Urothelium cell line (cell line): ENCODE results near the gene RNF214.
"Not testable (repeated sequence)": the region's sequence is repeated elsewhere in the genome, so short reads cannot be mapped to it uniquely, and the experiment has no call there.

Source experiments
- DNase-seq: peaks from one replicate; pipeline ENCODE4 v3.0.0; 2011; ENCODE audit warnings: low spot score, mixed read lengths
- FAIRE-seq: peaks from 2 replicates; lab custom pipeline; 2011; peaks lifted over from hg19 to GRCh38; lab: Jason Lieb, UNC

RNF214 gene

DNA sequence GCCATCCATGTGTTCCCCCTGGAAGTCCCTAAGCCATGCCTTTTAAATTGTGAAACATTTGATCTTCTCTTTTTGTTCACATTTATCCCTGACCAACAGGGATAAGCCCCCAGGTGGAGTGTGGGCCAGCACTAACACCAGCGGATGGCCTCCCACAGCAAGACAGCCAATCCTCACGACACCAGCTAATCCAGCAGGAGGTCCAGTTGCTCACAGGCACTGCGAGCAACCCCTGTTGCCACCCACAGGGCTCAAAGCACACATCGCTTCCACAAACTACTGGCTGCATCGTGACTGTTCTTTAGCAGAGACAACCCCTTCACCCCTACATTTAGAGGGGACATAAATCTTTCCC, 2.6 kb upstream of the RNF214 start:
- FAIRE-seq (no peak), DNase-seq (no peak)

GRCh38 chr11:117230286-117230961, 2.0 kb upstream of the RNF214 start:
- FAIRE-seq (no peak), DNase-seq (no peak)

- no peak for FAIRE-seq
- no peak for DNase-seq
Measured at GRCh38 chr11:117230999-117231841, 1.3 kb upstream of the RNF214 start.

DNA sequence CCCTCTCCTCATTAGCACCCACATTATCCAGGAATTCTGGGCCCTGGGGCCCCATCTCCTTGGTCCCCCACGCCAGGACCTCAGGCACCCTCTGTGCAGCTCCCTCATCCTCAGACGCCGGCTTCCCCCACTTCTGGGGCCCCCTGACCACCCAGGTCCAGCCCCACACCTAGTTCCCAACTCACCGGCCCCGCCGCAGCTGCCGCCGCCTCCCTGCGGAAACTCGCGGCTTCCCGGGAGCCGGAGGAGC, 704 bp upstream of the RNF214 start, which contains the start of gene PCSK7:
TSS of gene PCSK7 (minus strand) at position 232 of the 250 bp plus-strand sequence. CDS start 2,229 bp downstream, outside the sequence.
- DNase-seq, result no peak

DNA sequence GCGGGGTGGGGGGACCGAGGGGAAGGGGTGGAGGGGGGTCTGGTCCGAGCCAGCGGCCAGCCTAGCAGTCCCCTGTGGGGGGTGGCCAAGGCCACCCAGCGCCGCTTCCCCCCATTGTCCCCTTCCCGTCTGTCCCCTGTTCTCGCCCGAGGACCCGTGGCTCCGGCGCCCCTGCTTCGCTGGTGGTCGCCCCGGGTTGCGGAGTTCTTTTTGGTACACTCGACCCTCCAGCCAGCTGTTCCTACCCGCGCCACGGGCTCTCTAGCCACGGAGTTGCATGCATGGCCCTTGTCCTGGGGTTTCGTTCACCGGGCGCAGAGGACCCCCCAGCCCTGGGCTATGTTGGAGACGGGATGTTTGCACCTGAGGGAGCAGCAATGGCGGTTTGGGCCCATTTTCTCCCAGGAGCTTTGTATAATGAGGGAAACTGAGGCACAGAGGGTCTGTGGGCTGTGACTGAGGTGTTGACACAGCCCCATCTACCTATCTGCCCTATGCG, 489 bp downstream of the RNF214 start:
- FAIRE-seq, result no peak

More for the DNA sequence above, 704 bp upstream of the RNF214 start, which contains the start of gene PCSK7:
- no peak for FAIRE-seq

DNA sequence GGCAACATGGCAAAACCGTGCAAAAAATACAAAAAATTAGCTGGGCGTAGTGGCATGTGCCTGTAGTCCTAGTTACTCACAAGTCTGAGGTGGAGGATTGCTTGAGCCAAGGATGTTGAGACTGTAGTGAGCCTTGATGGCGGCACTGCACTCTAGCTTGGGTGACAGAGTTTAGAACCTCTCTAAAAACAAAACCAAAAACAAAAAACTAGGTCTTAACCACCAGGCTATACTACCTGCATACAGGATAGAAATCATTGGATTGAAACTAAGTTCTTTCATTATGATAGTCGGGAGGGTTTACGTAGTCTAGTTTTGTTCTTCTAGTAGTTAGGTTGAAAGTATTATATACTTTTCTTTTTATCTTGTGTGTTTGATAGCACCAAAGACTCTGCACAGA, 5.8 kb downstream of the RNF214 start:
- FAIRE-seq, result no peak

More for the DNA sequence above, 489 bp downstream of the RNF214 start:
- DNase-seq, result peak; percentile 17

DNA sequence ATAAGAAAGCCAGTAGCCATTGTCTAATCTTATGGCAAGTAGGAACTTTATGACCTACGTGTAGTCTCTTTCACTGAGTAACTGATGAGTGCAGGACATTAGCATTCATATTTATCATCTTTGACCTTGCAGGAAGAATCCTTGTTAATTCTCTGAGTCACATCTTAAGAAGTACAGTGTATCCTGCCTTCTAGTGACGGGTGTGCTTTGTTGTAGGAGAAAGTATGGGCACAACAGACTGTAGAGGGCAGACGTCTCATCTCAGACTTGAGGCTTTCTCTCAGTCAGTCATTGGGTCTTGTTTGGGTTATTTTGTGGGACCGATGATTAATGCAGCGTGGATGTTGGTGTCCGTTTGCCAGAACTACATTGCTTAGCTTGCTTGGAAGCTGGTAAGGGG, 6.8 kb downstream of the RNF214 start:
- DNase-seq (no peak), FAIRE-seq (no peak)

More for the DNA sequence above, 5.8 kb downstream of the RNF214 start:
- DNase-seq, result no peak

DNA sequence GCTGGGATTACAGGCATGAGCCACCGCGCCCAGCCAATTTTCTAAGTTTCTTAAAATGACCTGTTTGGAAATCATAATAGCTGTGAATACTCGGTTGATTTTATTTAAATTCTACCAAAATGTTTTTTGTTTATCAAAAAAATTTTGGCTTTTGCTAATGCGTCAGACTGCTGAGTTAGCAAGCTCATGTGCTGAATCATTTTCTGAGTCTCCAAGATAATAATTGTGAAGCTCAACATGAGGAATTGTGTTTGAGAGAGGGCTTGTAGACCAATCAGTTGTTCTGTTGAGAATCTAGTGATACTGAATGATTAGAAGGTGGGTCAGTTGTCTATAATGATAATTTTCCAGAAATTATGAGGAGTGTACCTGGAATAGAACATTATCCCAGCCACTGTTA, 15.9 kb downstream of the RNF214 start:
- DNase-seq (no peak), FAIRE-seq (no peak)

DNA sequence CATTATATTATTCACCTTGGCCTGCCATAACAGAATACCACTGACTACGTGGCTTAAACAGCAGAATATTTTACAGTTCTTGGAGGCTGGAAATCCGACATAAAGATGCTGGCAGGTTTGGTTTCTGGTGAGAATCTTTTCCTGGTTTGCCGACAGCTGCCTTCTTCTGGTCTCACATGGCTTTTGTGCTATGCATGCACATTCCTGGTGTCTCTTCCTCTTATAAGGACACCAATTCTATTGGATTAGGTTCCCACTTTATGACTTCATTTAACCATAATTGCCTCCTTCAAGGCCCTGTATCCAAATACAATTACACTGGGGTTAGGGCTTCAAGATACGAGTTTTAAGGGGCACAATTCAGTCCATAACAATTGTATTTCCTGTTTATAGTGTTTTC, 17.1 kb downstream of the RNF214 start:
- DNase-seq, result no peak
- no peak for FAIRE-seq

DNA sequence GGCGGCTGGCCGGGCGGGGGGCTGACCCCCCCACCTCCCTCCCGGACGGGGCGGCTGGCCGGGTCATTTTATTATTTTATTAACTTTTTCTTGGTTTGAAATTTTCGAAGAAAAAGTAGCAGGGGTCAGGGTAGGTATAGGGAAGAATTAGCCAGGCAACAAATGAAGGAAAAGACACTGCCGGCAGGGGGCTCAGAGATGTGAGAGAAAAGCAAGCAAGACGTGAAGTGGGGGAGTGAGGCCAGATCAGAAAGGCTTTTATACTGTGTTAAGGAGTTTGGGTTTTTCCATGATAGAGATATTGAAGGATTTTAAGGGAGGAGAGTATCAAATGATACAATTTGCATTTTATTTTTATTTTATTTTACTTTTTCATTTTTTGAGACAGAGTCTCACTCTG, 19.0 kb downstream of the RNF214 start:
- DNase-seq, result no peak
- no peak for FAIRE-seq

GRCh38 chr11:117255966-117256365, 23.5 kb downstream of the RNF214 start:
- DNase-seq, result no peak
- no peak for FAIRE-seq

DNA sequence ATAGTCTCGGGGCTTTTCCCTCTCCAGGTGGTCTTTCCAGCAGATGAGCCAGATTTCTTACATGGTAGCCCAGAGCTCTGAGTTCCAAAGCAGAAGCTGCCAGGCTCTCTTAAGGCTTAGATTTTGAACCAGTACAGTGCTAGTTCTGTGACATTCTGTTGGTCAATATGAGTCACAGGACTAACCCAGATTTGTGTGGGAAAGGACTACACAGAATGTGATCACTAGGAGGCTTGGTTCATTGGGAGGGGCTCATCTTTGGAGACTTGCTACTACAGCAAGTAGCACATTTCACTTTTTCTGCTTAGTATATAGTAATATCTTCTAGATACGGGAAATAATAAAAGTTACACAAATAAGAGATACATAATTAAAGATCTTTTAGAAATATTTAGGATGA, 24.1 kb downstream of the RNF214 start:
- FAIRE-seq, result no peak
- DNase-seq, result no peak

DNA sequence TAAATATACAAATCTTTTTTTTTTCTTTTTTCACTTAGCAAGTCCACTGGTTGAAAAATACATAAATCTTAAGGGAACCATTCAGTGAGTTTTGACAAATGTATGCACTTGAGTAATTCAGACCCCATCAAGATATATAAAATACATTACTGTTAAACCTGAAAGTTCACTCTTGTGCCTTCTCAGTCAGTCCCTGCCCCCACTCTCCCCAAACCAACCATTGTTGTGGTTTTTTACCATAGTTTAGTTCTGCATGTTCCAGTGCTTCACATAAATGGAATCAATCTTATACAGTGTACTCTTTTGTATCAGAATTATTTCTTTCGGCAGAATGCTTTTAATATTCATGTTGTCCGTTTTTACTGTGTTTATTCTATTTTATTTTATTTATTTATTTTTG, 26.1 kb downstream of the RNF214 start:
- no peak for FAIRE-seq

DNA sequence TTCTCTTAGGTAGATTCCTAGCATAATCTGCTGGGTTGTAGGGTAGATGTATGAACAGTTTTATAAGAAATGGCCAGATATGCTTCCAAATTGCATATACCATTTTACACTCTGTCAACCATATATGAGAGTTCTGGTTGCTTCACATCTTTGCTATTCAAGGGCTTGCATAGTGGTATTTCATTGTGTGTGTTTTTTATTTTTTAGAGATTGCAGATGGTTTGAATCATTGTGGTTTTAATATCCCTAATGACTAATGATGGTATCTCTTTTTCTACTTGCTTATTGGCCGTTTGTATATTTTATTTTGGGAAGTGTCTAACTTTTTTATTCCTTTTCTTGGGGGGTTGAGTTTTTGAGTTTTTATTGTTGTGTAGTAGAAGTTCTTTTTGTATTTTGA, 26.9 kb downstream of the RNF214 start:
- FAIRE-seq, result no peak
- DNase-seq, result no peak

More for the DNA sequence above, 26.1 kb downstream of the RNF214 start:
- DNase-seq, result no peak

- not testable (repeated sequence) for DNase-seq, FAIRE-seq
Measured at GRCh38 chr11:117264624-117265323, 32.3 kb downstream of the RNF214 start.

DNA sequence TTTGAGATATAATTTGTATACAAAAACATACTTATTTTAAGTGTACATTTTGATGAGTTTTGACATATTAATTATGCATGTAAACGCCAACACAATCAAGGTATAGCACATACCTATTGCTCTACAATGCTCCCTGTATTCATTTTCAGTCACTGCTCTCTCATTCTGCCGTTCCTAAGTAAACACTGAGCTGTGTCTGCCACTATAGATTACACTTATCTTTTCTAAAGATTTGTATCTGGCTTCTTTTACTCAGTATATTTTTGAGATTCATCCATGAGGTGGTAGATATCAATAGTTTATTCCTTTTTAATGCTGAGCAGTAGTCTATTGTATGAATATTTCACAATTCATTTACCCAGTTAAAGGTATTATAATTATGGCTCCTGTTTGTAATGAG, 33.3 kb downstream of the RNF214 start:
- DNase-seq (no peak), FAIRE-seq (no peak)

DNA sequence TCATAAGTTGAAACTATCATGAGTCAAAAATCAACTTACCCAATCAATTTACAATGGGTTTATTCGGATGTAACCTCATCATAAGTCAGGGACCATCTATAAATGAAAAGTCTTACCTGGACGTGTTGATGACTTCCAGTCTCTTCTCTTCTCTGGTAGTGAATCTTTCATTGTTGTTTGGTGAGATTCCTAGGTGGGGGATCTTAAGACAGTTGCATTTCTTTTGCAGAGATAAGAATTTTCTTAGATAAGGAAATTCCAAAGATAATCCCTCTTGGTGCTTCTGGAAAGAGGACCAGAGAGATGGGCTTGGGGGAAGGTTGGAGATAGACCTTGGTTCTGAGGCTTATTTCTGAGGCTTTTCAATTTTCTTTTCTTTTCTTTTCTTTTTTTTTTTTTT, 37.4 kb downstream of the RNF214 start:
- FAIRE-seq, result no peak

DNA sequence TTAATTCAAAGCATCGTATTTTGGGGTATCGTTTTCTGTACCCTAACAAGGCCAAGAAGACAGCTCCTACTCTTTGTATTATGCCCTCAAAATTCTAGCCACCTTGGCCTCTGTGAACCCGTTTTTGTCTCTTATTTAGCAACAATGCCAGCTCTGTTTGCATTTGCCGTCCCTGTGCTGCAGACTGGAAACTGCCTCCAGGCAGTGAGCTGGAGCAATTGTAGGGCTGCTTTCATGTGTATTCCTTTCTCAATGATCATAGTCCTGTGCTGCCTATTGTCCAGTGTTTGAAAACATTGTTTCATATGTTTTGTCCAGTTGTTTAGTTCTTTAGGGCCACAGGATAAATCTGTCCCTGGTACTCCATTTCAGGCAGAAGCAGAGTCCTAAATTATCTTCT, 38.7 kb downstream of the RNF214 start:
- DNase-seq (no peak), FAIRE-seq (no peak)

More for the DNA sequence above, 37.4 kb downstream of the RNF214 start:
- no peak for DNase-seq

DNA sequence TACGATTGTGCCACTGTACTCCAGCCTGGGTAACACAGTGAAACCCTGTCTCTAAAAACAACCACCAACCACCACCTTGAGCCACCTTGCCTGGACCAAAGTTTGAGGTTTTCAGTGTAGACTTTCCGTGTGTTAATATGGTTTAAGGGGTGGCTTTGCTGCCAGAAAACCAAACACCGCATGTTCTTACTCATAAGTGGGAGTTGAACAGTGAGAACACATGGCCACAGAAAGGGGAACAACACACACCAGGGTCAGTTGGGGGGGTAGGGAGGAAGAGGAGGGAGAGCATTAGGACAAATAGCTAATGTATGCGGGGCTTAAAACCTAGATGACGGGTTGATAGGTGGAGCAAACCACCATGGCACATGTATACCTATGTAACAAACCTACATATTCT, 39.7 kb downstream of the RNF214 start:
- not testable (repeated sequence) for FAIRE-seq, DNase-seq

DNA sequence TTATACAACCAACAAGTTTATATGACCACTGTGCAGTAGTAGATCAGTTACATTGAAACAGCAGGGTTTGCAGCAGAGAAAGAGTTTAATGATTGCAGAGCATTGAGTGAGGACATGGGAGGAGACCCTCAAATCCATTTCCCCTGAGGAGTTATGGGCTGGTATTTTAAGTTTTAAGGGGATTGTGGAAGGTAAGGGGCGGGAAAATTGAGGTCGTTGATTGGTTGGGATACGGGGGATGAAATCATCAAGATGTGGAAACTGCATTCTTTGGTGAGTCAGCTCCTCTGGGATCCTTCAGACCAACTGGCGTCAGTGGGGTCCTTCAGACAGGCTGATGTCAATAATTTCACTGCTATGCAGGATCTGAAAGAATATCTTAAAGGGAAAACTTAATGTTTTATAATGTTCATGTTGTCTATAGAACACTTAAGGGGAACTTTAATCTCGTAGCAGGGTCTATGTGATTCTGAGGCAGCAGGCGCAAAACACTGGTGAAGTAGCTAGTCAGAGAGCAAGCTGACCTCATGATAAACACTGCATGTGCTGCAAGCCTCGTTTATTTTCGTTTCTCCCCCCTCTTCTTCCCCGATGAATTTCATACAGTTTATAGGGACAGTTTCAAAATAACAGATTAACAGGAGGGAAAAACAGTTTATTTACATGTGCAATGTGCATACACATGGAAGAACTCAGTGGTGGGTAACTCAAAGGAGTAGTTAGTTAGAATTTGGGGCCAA, 41.2 kb downstream of the RNF214 start:
- peak; percentile 69 for DNase-seq
- FAIRE-seq, result no peak

DNA sequence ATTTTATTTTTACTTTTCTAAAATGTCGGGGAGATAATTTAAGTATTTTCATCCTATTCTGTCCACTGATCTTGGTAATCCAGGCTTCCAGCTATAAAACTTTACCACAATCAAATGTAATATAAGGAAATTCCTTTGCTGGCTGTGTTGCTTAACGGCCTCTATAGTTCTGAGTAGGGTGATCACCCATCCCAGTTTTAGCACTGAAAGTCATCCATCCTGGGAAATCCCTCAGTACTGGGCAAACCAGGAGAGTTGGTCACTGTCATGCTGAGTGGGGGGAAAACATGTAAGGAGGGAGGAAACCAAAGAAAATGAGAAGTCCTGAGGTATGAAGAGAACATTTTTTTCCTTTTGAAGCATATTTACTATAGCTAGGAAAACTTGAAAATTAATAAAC, 45.9 kb downstream of the RNF214 start:
- no peak for FAIRE-seq
- no peak for DNase-seq
